ENCODE results near the gene NAP1L3.

- TF ChIP-seq RAD21 (IDR thresholded peaks at IDR 0.05; ENCODE audit: low read length) (no peak), POLR2A (IDR thresholded peaks at IDR 0.05; ENCODE audit: low read depth, low read length) (no peak), MAZ (IDR thresholded peaks at IDR 0.05; ENCODE audit: borderline replicate concordance, low read depth, low read length) (no peak), CTCF (conservative IDR thresholded peaks at IDR 0.05; ENCODE audit: low read depth, low read length) (no peak), SMC3 (IDR thresholded peaks at IDR 0.05; ENCODE audit: low read depth, low read length) (no peak), MXI1 (IDR thresholded peaks at IDR 0.05; ENCODE audit: borderline replicate concordance, low read depth, low read length) (no peak), RFX5 (IDR thresholded peaks at IDR 0.05; ENCODE audit: low read depth, low read length) (no peak)
Measured at GRCh38 chrX:93711076-93711475, 37.7 kb upstream of the NAP1L3 start.
